Measurements from ENCODE around the gene WDR1. TPM values are rescaled to one million over a fixed set of nuclear protein-coding genes. Genes with fewer than 3 reads are reported as not detected.
A peak's percentile ranks its signal among the peaks of the same experiment; 100 is the strongest.

WDR1 gene
- total RNA-seq, 6 donors from 2014 or later = 135 to 307 (median 183) TPM

GRCh38 chr4:10085386-10085785 lies 31.2 kb downstream of the WDR1 start:
- no peak for TF ChIP-seq POLR2AphosphoS5 (IDR thresholded peaks at IDR 0.05)
- no peak for TF ChIP-seq POLR2A (IDR thresholded peaks at IDR 0.05)
- TF ChIP-seq, protein P1, sequence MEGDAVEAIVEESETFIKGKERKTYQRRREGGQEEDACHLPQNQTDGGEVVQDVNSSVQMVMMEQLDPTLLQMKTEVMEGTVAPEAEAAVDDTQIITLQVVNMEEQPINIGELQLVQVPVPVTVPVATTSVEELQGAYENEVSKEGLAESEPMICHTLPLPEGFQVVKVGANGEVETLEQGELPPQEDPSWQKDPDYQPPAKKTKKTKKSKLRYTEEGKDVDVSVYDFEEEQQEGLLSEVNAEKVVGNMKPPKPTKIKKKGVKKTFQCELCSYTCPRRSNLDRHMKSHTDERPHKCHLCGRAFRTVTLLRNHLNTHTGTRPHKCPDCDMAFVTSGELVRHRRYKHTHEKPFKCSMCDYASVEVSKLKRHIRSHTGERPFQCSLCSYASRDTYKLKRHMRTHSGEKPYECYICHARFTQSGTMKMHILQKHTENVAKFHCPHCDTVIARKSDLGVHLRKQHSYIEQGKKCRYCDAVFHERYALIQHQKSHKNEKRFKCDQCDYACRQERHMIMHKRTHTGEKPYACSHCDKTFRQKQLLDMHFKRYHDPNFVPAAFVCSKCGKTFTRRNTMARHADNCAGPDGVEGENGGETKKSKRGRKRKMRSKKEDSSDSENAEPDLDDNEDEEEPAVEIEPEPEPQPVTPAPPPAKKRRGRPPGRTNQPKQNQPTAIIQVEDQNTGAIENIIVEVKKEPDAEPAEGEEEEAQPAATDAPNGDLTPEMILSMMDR (IDR thresholded peaks at IDR 0.05) = no peak
- TF ChIP-seq EP300 (IDR thresholded peaks at IDR 0.05) = no peak
- Histone ChIP-seq H3K27me3 (no peaks in the 10 kb centered on the region), H3K9me3 (no peaks in the 10 kb centered on the region), H3K4me3 (no peak overlapping the region), H3K27ac (no peak overlapping the region), H3K4me1 (peaks cover 7 to 20% (median 15%) of the 10 kb centered on the region in 4 donors), H3K36me3 (peaks cover 74 to 98% (median 95%) of the 10 kb centered on the region in 4 donors)
- ATAC-seq (ENCODE audit: low FRiP score in 2 of 2) (no peak), DNase-seq (peak in 1 of 2 donors; percentile 15)
- WGBS, 2 donors = 87 to 93% methylated on average over 5 to 11 of the region's 11 CpGs

- ATAC-seq (ENCODE audit: low FRiP score in 2 of 2) (no peak), DNase-seq (no peak)
- Histone ChIP-seq H3K9me3 (no peaks in the 10 kb centered on the region), H3K4me1 (peaks cover 6 to 16% (median 13%) of the 10 kb centered on the region in 4 donors), H3K27ac (no peak overlapping the region), H3K27me3 (no peaks in the 10 kb centered on the region), H3K36me3 (peaks cover 76 to 98% (median 96%) of the 10 kb centered on the region in 4 donors), H3K4me3 (no peak overlapping the region)
- 92 to 96% methylated on average over 20 to 21 of the region's 21 CpGs for WGBS, 2 donors
- TF ChIP-seq EP300 (IDR thresholded peaks at IDR 0.05) (no peak), POLR2A (IDR thresholded peaks at IDR 0.05) (no peak), POLR2AphosphoS5 (IDR thresholded peaks at IDR 0.05) (no peak)
- TF ChIP-seq, protein P1 (IDR thresholded peaks at IDR 0.05) = no peak
Measured at GRCh38 chr4:10084651-10085358, 31.8 kb downstream of the WDR1 start.

DNA sequence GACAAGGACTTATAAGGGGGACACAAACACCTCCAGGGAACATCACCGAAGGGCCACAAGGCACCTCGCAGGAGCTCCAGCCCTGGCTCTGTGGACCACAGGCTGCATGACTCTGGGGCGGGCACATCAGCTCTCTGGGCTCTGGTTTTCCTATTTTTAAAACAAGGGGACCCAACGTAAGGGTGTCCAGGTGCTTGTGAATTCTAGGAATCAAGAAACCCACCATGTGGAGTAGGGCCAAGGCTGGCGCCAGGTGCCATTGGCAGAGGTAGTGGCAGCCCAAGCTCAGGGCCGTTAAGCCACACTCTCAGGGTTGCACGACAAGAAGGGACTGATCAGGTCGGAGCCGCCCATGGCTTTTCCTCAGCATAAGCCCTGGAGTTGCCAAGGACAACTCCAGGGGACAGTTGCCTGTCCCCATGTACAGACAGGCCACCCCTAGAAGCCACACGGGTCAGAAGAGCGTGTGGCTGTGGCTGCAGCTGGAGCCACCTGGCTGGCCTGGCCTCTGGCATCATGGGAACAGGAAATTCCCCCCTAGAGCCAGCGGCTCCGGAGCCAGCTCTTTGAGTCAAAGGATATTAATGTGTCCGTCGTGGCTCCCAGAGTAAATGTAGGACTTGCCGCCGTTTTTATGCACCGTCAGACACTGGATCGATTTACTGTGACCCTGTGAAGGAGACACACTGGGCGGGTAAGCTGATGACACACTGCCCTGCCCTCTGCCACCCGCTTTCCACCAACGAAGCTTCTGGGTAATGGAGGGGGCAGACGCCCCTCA lies 32.5 kb downstream of the WDR1 start:
- peaks cover 82 to 100% (median 99%) of the 10 kb centered on the region in 4 donors for H3K36me3 ChIP-seq
- ATAC-seq (ENCODE audit: low FRiP score in 2 of 2) = no peak
- peaks cover 0 to 13% (median 9%) of the 10 kb centered on the region in 4 donors for H3K4me1 ChIP-seq
- peak in 1 of 2 donors; percentile 19 for DNase-seq
- H3K27me3 ChIP-seq = no peaks in the 10 kb centered on the region
- WGBS, 2 donors = 76 to 89% methylated on average over 15 to 23 of the region's 23 CpGs
- TF ChIP-seq EP300 (IDR thresholded peaks at IDR 0.05) (no peak), POLR2AphosphoS5 (IDR thresholded peaks at IDR 0.05) (no peak), POLR2A (IDR thresholded peaks at IDR 0.05) (no peak)
- TF ChIP-seq, protein P1 (IDR thresholded peaks at IDR 0.05) = no peak
- no peak overlapping the region for H3K4me3 ChIP-seq
- no peaks in the 10 kb centered on the region for H3K9me3 ChIP-seq
- no peak overlapping the region for H3K27ac ChIP-seq

- 90 to 95% methylated on average over 12 of the region's 12 CpGs for WGBS, 2 donors
- Histone ChIP-seq H3K4me3 (no peak overlapping the region), H3K27ac (no peak overlapping the region), H3K9me3 (no peaks in the 10 kb centered on the region), H3K27me3 (no peaks in the 10 kb centered on the region), H3K4me1 (peaks cover 4 to 13% (median 10%) of the 10 kb centered on the region in 4 donors), H3K36me3 (peaks cover 87 to 100% (median 99%) of the 10 kb centered on the region in 4 donors)
- TF ChIP-seq POLR2AphosphoS5 (IDR thresholded peaks at IDR 0.05) (no peak), EP300 (IDR thresholded peaks at IDR 0.05) (no peak), POLR2A (IDR thresholded peaks at IDR 0.05) (no peak)
- TF ChIP-seq, protein P1 (IDR thresholded peaks at IDR 0.05) = no peak
- DNase-seq (peak in 1 of 2 donors; percentile 15), ATAC-seq (ENCODE audit: low FRiP score in 2 of 2) (no peak)
Measured at GRCh38 chr4:10083331-10083771, 33.2 kb downstream of the WDR1 start.

Measured in upper lobe of left lung (tissue), 6 donors.